Transverse colon (tissue), 4 donors: Measurements from ENCODE around the gene TMED7.

Source experiments
- CTCF ChIP-seq, 5 experiments: fragments of 200-600 bp in 3 of 5; fragments of 450-650 bp in 2 of 5; sonication (generic) in 3 of 5; IDR thresholded peaks; 1 replicate in 2 of 5; 2 replicates in 3 of 5; pipeline ENCODE4 v1.5.1; 2016 to 2017; ENCODE audit warnings: antibody characterized with exemption in 5 of 5, inconsistent platforms in 3 of 5, mild to moderate bottlenecking in 2 of 5, moderate library complexity in 1 of 5
- EP300 ChIP-seq: sonication (generic); formaldehyde crosslinking; IDR thresholded peaks from one replicate; pipeline ENCODE4 v1.6.1; 2017; ENCODE audit warnings: antibody characterized with exemption, low read depth
- POLR2AphosphoS5 ChIP-seq, 3 donors: sonication (generic); formaldehyde crosslinking; IDR thresholded peaks; one replicate each; pipeline ENCODE4 v1.6.1; 2016; ENCODE audit warnings: antibody characterized with exemption in 3 of 3

DNA sequence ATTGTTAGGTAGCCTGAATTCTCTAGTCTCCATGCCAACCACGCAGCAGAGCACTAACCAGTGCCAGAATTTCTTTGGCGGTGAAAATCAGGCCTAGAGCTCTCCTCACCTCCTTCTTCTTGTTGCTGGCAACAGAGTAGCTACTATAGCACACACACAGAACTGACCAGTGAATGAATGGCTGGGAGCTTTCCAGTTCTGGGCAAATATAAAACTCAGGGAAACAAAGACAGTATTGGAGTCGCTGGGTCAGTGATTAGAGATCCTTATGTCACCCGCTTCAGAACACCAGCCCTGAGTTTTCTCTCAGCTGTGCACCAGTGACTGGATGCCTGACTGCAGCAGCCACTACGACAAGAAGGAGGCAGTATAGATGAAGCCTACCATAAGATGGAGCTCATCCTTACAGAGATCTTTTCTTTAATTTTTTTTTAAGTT is 54.4 kb downstream of the TMED7 start:
- TF ChIP-seq POLR2AphosphoS5 (IDR thresholded peaks at IDR 0.05) (no peak), CTCF (IDR thresholded peaks at IDR 0.05) (no peak), EP300 (no peak)
